ENCODE measurements around the gene XPNPEP3. TPM values are rescaled to one million over a fixed set of nuclear protein-coding genes. Genes with fewer than 3 reads are reported as not detected.
A peak's percentile ranks its signal among the peaks of the same experiment; 100 is the strongest.

Gene XPNPEP3
- total RNA-seq, 3 donors from 2014 or later, result 11.5 to 13.8 (median 12.0) TPM

DNA sequence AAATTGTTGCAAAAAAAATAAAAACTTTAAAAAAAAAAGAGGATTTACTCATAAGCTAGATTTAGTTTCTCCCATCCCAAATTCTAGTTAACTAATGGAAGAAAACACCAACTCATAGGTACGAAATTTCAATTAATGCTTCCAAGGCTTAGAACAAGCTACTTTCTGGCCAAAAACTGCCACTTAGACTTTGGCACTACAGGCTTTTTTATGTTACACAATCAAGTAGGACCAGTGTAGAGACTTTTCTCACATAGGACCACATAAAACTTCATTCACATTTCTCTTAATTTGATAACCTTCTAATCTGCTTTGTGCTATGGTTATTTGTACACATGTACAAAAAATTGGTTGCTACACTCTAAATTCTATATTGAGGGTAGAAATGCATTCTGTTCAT is 3.6 kb upstream of the XPNPEP3 start:
- H3K4me3 ChIP-seq, result peak overlapping the region in 2 of 3 donors; percentile 88 to 94
- TF ChIP-seq POLR2AphosphoS5 (IDR thresholded peaks at IDR 0.05), result no peak
- no peaks in the 10 kb centered on the region for H3K36me3 ChIP-seq
- peak overlapping the region in 1 of 2 donors; percentile 98 for H3K27ac ChIP-seq
- intact Hi-C loops (cut with DNase I; ENCODE audit: low total_unique reads), result loop anchor here (10.0 kb wide), 1 partner anchor 591 kb away; the partner anchor contains the start of gene TOB2
- DNase-seq (ENCODE audit: low spot score in 2 of 2), result no peak
- H3K9me3 ChIP-seq, result no peaks in the 10 kb centered on the region
- H3K4me1 ChIP-seq, result peaks cover 0 to 11% of the 10 kb centered on the region in 2 donors
- no peaks in the 10 kb centered on the region for H3K27me3 ChIP-seq

DNA sequence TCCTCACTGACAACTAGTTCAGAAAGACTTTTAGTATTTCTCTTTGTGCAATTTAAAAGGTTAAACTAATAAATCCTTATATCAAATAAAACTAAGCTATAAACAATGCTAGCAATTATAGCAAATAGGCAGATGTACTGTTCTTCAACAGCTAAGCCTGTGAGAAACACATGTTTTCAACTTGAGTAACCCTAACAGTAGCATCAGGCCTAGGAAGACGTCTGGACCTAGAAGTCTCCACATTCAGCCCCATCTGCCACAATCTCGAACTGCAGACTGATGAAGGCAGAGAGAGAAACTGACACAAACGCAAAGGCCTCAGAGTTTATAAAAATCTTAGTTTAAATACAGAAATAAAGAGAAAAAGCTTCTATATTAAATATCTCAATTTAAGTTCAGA is 3.0 kb upstream of the XPNPEP3 start:
- Histone ChIP-seq H3K27me3 (no peaks in the 10 kb centered on the region), H3K4me3 (peak overlapping the region in 2 of 3 donors; percentile 88 to 94), H3K36me3 (no peaks in the 10 kb centered on the region), H3K9me3 (no peaks in the 10 kb centered on the region), H3K27ac (peak overlapping the region in 1 of 2 donors; percentile 98), H3K4me1 (peaks cover 0 to 13% of the 10 kb centered on the region in 2 donors)
- DNase-seq (ENCODE audit: low spot score in 2 of 2), result no peak
- TF ChIP-seq, protein P1, sequence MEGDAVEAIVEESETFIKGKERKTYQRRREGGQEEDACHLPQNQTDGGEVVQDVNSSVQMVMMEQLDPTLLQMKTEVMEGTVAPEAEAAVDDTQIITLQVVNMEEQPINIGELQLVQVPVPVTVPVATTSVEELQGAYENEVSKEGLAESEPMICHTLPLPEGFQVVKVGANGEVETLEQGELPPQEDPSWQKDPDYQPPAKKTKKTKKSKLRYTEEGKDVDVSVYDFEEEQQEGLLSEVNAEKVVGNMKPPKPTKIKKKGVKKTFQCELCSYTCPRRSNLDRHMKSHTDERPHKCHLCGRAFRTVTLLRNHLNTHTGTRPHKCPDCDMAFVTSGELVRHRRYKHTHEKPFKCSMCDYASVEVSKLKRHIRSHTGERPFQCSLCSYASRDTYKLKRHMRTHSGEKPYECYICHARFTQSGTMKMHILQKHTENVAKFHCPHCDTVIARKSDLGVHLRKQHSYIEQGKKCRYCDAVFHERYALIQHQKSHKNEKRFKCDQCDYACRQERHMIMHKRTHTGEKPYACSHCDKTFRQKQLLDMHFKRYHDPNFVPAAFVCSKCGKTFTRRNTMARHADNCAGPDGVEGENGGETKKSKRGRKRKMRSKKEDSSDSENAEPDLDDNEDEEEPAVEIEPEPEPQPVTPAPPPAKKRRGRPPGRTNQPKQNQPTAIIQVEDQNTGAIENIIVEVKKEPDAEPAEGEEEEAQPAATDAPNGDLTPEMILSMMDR (IDR thresholded peaks at IDR 0.05), result no peak
- TF ChIP-seq POLR2AphosphoS5 (IDR thresholded peaks at IDR 0.05) (no peak), POLR2A (IDR thresholded peaks at IDR 0.05) (no peak)
- intact Hi-C loops (cut with DNase I; ENCODE audit: low total_unique reads), result loop anchor here (10.0 kb wide), 1 partner anchor 591 kb away; the partner anchor contains the start of gene TOB2

DNA sequence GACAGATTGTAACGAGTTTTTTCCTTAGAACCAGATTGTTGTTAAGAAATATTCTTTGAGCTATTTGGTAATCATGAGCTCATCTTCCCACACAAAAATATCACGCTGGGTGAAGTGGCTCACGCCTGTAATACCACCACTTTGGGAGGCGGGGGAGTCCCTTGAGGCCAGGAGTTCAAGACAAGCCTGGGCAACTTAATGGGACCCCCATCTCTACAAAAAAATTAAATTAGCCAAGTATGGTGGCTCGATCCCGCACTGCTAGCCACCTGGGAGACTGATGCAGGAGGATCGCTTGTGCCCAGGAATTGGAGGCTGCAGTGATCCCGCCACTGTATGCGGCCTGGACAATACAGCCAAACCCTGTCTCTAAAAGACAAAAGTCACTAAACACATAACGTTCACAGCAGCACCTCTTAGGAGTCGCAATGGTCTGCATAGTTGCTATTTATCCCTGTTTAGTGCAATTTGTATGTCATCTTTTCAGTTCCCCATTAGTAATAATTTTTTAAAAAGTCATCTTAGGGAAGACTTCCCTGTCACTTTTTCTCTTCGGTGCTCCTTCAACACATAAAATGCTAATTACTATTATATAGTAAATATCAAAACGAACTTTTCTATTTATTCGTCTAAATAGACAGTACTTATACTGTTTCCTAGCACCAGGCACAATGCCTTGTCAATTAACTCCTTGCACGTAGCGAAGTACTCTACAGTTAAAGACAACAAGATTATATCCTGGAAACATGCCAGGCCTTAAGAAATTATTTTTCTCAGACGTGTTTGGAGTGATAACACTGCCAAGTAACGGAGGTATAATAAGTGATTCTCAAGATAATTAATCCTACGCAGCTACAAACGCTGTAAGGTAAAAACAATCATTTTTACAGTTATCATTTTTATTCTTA is 1.6 kb upstream of the XPNPEP3 start:
- intact Hi-C loops (cut with DNase I; ENCODE audit: low total_unique reads), result loop anchor here (10.0 kb wide), 1 partner anchor 589 kb away; the partner anchor contains the start of gene TOB2
- Histone ChIP-seq H3K36me3 (no peaks in the 10 kb centered on the region), H3K9me3 (no peaks in the 10 kb centered on the region), H3K27me3 (no peaks in the 10 kb centered on the region), H3K4me1 (peaks cover 0 to 13% of the 10 kb centered on the region in 2 donors), H3K27ac (peak overlapping the region; percentile 98), H3K4me3 (peak overlapping the region; percentile 88 to 95 (median 94))
- peak in 1 of 3 donors; percentile 9 for TF ChIP-seq POLR2AphosphoS5 (IDR thresholded peaks at IDR 0.05)
- TF ChIP-seq, protein P1 (IDR thresholded peaks at IDR 0.05), result no peak
- no peak for DNase-seq (ENCODE audit: low spot score in 2 of 2)

DNA sequence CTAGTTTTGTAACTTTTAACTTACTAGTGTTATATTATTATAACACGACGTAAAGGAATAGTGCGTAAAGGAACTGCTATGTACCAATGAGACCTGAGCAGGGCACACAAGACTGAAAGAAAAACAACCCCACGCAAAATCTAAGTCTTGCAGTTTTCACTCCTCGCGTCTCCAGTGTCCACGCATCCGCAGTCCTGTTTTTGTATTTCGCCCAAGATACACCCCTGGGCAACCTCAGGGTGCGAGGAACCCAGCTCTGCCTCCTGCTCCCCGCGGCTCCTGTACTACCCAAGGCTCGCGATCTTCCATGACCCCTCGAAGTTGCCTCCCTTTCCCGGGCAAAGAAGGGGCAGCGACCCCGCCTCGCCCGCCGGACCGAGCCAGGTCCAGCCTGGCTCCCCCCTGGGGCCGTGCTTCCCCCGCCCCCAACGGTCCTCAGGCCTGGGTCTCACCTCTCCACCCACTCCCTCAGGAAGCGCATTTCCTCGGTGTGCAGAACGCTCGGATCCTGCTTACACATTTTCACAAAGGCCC is 902 bp upstream of the XPNPEP3 start:
- TF ChIP-seq, protein P1 (IDR thresholded peaks at IDR 0.05), result no peak
- TF ChIP-seq POLR2AphosphoS5 (IDR thresholded peaks at IDR 0.05), result peak in 2 of 3 donors; percentile 23 to 35
- Histone ChIP-seq H3K4me1 (peaks cover 0 to 13% of the 10 kb centered on the region in 2 donors), H3K36me3 (no peaks in the 10 kb centered on the region), H3K4me3 (peak overlapping the region; percentile 88 to 95 (median 94)), H3K27me3 (no peaks in the 10 kb centered on the region), H3K27ac (peak overlapping the region; percentile 98), H3K9me3 (no peaks in the 10 kb centered on the region)
- peak in 1 of 2 donors; percentile 29 for DNase-seq (ENCODE audit: low spot score in 2 of 2)
- intact Hi-C loops (cut with DNase I; ENCODE audit: low total_unique reads), result loop anchor here (10.0 kb wide), 1 partner anchor 589 kb away; the partner anchor contains the start of gene TOB2

DNA sequence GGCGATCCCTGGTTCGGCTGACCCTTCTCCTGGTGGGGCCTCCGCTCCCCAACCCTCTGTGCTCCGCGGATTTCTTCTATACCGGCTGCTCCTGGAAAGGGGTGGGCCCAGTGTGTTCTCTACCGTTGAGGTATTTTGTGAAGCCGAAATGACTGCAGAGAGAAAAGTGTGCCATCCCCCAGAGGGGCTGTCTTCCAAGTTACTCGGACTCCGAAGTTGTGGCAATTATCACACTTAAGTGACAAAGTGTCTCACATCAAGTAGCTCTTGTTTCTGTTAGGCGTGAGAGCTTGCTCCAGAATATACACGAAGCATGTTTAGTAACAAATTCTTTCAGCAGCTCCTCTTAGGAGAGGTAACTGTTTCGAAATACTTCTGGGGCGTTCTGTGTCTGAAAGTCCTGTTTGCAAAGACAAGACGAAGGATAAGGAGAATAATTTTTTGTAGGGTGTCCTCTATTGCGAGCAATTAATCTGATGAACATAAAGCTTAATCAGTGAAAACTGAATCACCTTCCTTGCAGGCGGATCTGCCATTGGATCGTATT is 434 bp downstream of the XPNPEP3 start:
- Histone ChIP-seq H3K4me1 (peaks cover 0 to 13% of the 10 kb centered on the region in 2 donors), H3K27me3 (no peaks in the 10 kb centered on the region), H3K36me3 (no peaks in the 10 kb centered on the region), H3K27ac (peak overlapping the region; percentile 98), H3K9me3 (no peaks in the 10 kb centered on the region), H3K4me3 (peak overlapping the region; percentile 88 to 95 (median 94))
- TF ChIP-seq POLR2AphosphoS5 (IDR thresholded peaks at IDR 0.05) (no peak), POLR2A (IDR thresholded peaks at IDR 0.05) (no peak)
- TF ChIP-seq, protein P1 (IDR thresholded peaks at IDR 0.05), result no peak
- intact Hi-C loops (cut with DNase I; ENCODE audit: low total_unique reads), result loop anchor here (10.0 kb wide), 1 partner anchor 587 kb away; the partner anchor contains the start of gene TOB2
- no peak for DNase-seq (ENCODE audit: low spot score in 2 of 2)
